ENCODE measurements around the gene TTC21A. TPM values are rescaled to one million over a fixed set of nuclear protein-coding genes. Genes with fewer than 3 reads are reported as not detected.

TTC21A gene
- total RNA-seq, 1 experiment from 2014 or later, result 7.7 TPM

- TF ChIP-seq TCF7L2 (IDR thresholded peaks at IDR 0.05; ENCODE audit: low read depth, low read length) (no peak), SIN3A (IDR thresholded peaks at IDR 0.05; ENCODE audit: borderline replicate concordance, insufficient read depth, low read depth, low read length) (no peak), REST (IDR thresholded peaks at IDR 0.05; ENCODE audit: insufficient read depth in 1 of 2, low read depth in 2 of 2, low read length in 1 of 2) (no peak), POLR2AphosphoS5 (IDR thresholded peaks at IDR 0.05; ENCODE audit: low read depth, low read length) (no peak), CTCF (IDR thresholded peaks at IDR 0.05) (no peak)
- H3K27ac ChIP-seq (ENCODE audit: low read length), result no peak overlapping the region
- intact Hi-C loops (cut with micrococcal nuclease; ENCODE audit: unreplicated experiment) (no loop called here), in situ Hi-C loops (cut with HindIII; ENCODE audit: low pct_unique_long_range_greater_than_20kb, low sequenced_read_pairs) (no loop called here)
- H3K9me3 ChIP-seq (ENCODE audit: control insufficient read depth, insufficient read depth, low read depth, low read length), result no peaks in the 10 kb centered on the region; the same call in 1 of the 2 replicates
- ChIA-PET CTCF (no interaction called here), POLR2A (no interaction called here)
- no peaks in the 10 kb centered on the region for H3K36me3 ChIP-seq (ENCODE audit: control insufficient read depth, insufficient read depth, low read length)
- no peaks in the 10 kb centered on the region for H3K27me3 ChIP-seq (ENCODE audit: control insufficient read depth, insufficient read depth, low read length)
- BruUV-seq (replicated peaks), result no TSS peak
- no peak overlapping the region for H3K4me3 ChIP-seq (ENCODE audit: low read depth in 2 of 2, low read length in 2 of 2)
- ATAC-seq (no peak), DNase-seq (ENCODE audit: low read depth, low spot score) (no peak)
- H3K4me1 ChIP-seq (ENCODE audit: control insufficient read depth, insufficient read depth, low read length), result no peaks in the 10 kb centered on the region; the same call in 1 of the 2 replicates
Observed at GRCh38 chr3:39064646-39065045, 42.8 kb upstream of the TTC21A start.

GRCh38 chr3:39065197-39065596 lies 42.3 kb upstream of the TTC21A start:
- Histone ChIP-seq H3K4me3 (ENCODE audit: low read depth in 2 of 2, low read length in 2 of 2) (no peak overlapping the region), H3K9me3 (ENCODE audit: control insufficient read depth, insufficient read depth, low read depth, low read length) (no peaks in the 10 kb centered on the region; the same call in 1 of the 2 replicates), H3K36me3 (ENCODE audit: control insufficient read depth, insufficient read depth, low read length) (no peaks in the 10 kb centered on the region), H3K27ac (ENCODE audit: low read length) (no peak overlapping the region), H3K27me3 (ENCODE audit: control insufficient read depth, insufficient read depth, low read length) (no peaks in the 10 kb centered on the region), H3K4me1 (ENCODE audit: control insufficient read depth, insufficient read depth, low read length) (no peaks in the 10 kb centered on the region; the same call in 1 of the 2 replicates)
- CTCF ChIA-PET, result interaction anchor here (0.6 kb wide), 1 partner anchor 79 kb away, joined by 3 read pairs; no protein-coding TSS in a partner anchor
- in situ Hi-C loops (cut with HindIII; ENCODE audit: low pct_unique_long_range_greater_than_20kb, low sequenced_read_pairs) (no loop called here), intact Hi-C loops (cut with micrococcal nuclease; ENCODE audit: unreplicated experiment) (no loop called here)
- ATAC-seq (peak; percentile 84), DNase-seq (ENCODE audit: low read depth, low spot score) (peak; percentile 18)
- no TSS peak for BruUV-seq (replicated peaks)
- POLR2A ChIA-PET, result no interaction called here
- TF ChIP-seq CTCF (IDR thresholded peaks at IDR 0.05) (peak; percentile 65), TCF7L2 (IDR thresholded peaks at IDR 0.05; ENCODE audit: low read depth, low read length) (no peak), REST (IDR thresholded peaks at IDR 0.05; ENCODE audit: insufficient read depth in 1 of 2, low read depth in 2 of 2, low read length in 1 of 2) (no peak), POLR2AphosphoS5 (IDR thresholded peaks at IDR 0.05; ENCODE audit: low read depth, low read length) (no peak)

All from Panc1 (cell line).